GM23338 (cell line): Measurements from ENCODE around the gene CCRL2. TPM values are rescaled to one million over a fixed set of nuclear protein-coding genes. Genes with fewer than 3 reads are reported as not detected.
"Not testable (repeated sequence)": the region's sequence is repeated elsewhere in the genome, so short reads cannot be mapped to it uniquely, and the experiment has no call there.

Experiments
- ATAC-seq: fragments of 200-7000 bp; cut with Tn5 transposase; 3 replicates; pipeline ENCODE4 v1.9.1; 2020
- DNase-seq: peaks from one replicate; pipeline ENCODE4 v3.0.0-alpha.2; 2015; ENCODE audit warnings: low spot score
- H2AFZ ChIP-seq: fragments of 200-600 bp; sonication (generic); 2 replicates; pipeline ENCODE4 v1.8.0; 2016; ENCODE audit warnings: antibody characterized with exemption, mild to moderate bottlenecking, moderate library complexity
- H3F3A ChIP-seq: fragments of 200-600 bp; sonication (generic); replicated peaks from 2 replicates; pipeline ENCODE4 v1.8.0; 2017; ENCODE audit warnings: antibody characterized with exemption, mixed run types, low read depth
- H3K27ac ChIP-seq: fragments of 200-600 bp; sonication (generic); 2 replicates; pipeline ENCODE4 v1.6.1; 2016; ENCODE audit warnings: low read depth
- H3K27me3 ChIP-seq: fragments of 200-600 bp; sonication (generic); 2 replicates; pipeline ENCODE4 v1.8.0; 2016; ENCODE audit warnings: mild to moderate bottlenecking, mixed run types, moderate library complexity; ENCODE audit not compliant: insufficient read depth
- H3K36me3 ChIP-seq: fragments of 200-600 bp; sonication (generic); 2 replicates; pipeline ENCODE4 v1.8.0; 2016; ENCODE audit warnings: mild to moderate bottlenecking; ENCODE audit not compliant: insufficient read depth
- H3K4me1 ChIP-seq: fragments of 200-600 bp; sonication (generic); 2 replicates; pipeline ENCODE4 v1.8.0; 2016; ENCODE audit warnings: mild to moderate bottlenecking, moderate library complexity; ENCODE audit not compliant: insufficient read depth
- H3K4me2 ChIP-seq: fragments of 200-600 bp; sonication (generic); 2 replicates; pipeline ENCODE4 v1.7.1; 2017; ENCODE audit warnings: mixed run types
- H3K4me3 ChIP-seq: fragments of 200-600 bp; sonication (generic); 2 replicates; pipeline ENCODE4 v1.6.1; 2016; ENCODE audit warnings: mixed run types
- H3K79me2 ChIP-seq: fragments of 200-600 bp; sonication (generic); replicated peaks from 2 replicates; pipeline ENCODE4 v1.8.0; 2017; ENCODE audit warnings: mild to moderate bottlenecking; ENCODE audit not compliant: insufficient read depth
- H3K9me2 ChIP-seq: fragments of 200-600 bp; sonication (generic); 2 replicates; pipeline ENCODE4 v1.8.0; 2017; ENCODE audit not compliant: insufficient read depth
- H4K20me1 ChIP-seq: fragments of 200-600 bp; sonication (generic); replicated peaks from 2 replicates; pipeline ENCODE4 v1.8.0; 2017; ENCODE audit warnings: mild to moderate bottlenecking; ENCODE audit not compliant: insufficient read depth
- H3K27ac Mint-ChIP-seq: 2 replicates; pipeline ENCODE4 v1.8.0; 2020; ENCODE audit warnings: inconsistent platforms, mild to moderate bottlenecking, moderate library complexity, mixed read lengths
- H3K27me3 Mint-ChIP-seq: 3 replicates; pipeline ENCODE4 v1.8.0; 2022; ENCODE audit warnings: low read depth, mild to moderate bottlenecking, moderate library complexity, mixed read lengths, inconsistent platforms; ENCODE audit not compliant: insufficient read depth, poor library complexity
- H3K36me3 Mint-ChIP-seq: 3 replicates; pipeline ENCODE4 v1.8.0; 2021; ENCODE audit warnings: low read depth, mild to moderate bottlenecking, inconsistent platforms, moderate library complexity, mixed read lengths
- H3K4me1 Mint-ChIP-seq: 3 replicates; pipeline ENCODE4 v1.8.0; 2020; ENCODE audit warnings: mild to moderate bottlenecking, inconsistent platforms, mixed read lengths
- H3K4me3 Mint-ChIP-seq: 3 replicates; pipeline ENCODE4 v1.8.0; 2021; ENCODE audit warnings: moderate library complexity, mild to moderate bottlenecking, inconsistent platforms, mixed read lengths
- H3K9me3 Mint-ChIP-seq: 3 replicates; pipeline ENCODE4 v1.8.0; 2020; ENCODE audit warnings: moderate library complexity, mild to moderate bottlenecking, inconsistent platforms, mixed read lengths
- CTCF ChIP-seq, 2 experiments: fragments of 200-600 bp in 1 of 2; sonication (generic) in 1 of 2; conservative IDR thresholded peaks; 2 replicates each; pipeline versions ENCODE4 v1.5.1 to v1.6.1; 2016 to 2017; ENCODE audit warnings: antibody characterized with exemption in 2 of 2, low read depth in 2 of 2, mild to moderate bottlenecking in 2 of 2, moderate library complexity in 1 of 2
- STAT1 ChIP-seq: IDR thresholded peaks from one replicate; pipeline ENCODE4 v1.6.1; 2016; ENCODE audit warnings: antibody characterized with exemption; ENCODE audit not compliant: unreplicated experiment
- polyA plus RNA-seq: library from polyadenylated mRNA; unstranded; fragments of >200 nt; fragmentation: Nextera tagmentation; extraction: Ambion mirVana; gene quantifications from 2 replicates; pipeline ENCODE4 v1.2.1, GENCODE V29; 2016
- total RNA-seq: library from RNA; depleted of rRNA; stranded (reverse); fragments of >200 nt; shearing (Covaris generic); gene quantifications from 2 replicates; pipeline ENCODE4 v1.2.3, GENCODE V29; 2014

The CCRL2 gene
- total and polyA plus RNA-seq, 2 experiments from 2014 or later, result not detected

- H2AFZ ChIP-seq, result no peak overlapping the region
- DNase-seq, result no peak
- H3K4me3 Mint-ChIP-seq, result no peak overlapping the region
Observed at GRCh38 chr3:46423588-46423987, 16.5 kb downstream of the CCRL2 start.

GRCh38 chr3:46426476-46426875, 19.4 kb downstream of the CCRL2 start:
- H3K79me2 ChIP-seq, H3K4me2 ChIP-seq, H3K36me3 ChIP-seq, H3K27ac Mint-ChIP-seq, H3K9me2 ChIP-seq, H4K20me1 ChIP-seq, ATAC-seq, H3K4me1 ChIP-seq, H3K36me3 Mint-ChIP-seq, H3K9me3 Mint-ChIP-seq, DNase-seq, H3K4me3 ChIP-seq, H3K27me3 ChIP-seq, H3K4me3 Mint-ChIP-seq, H3K27me3 Mint-ChIP-seq, H3F3A ChIP-seq, H3K27ac ChIP-seq: not testable (repeated sequence)
- peak overlapping the region; percentile 88 for H2AFZ ChIP-seq
- peaks cover 10% of the 10 kb centered on the region; the same call in 2 of the 3 replicates for H3K4me1 Mint-ChIP-seq

More at GRCh38 chr3:46423588-46423987, 16.5 kb downstream of the CCRL2 start:
- no peak for ATAC-seq
- Histone ChIP-seq H3F3A (no peaks in the 10 kb centered on the region), H3K79me2 (no peaks in the 10 kb centered on the region), H3K4me2 (no peak overlapping the region), H3K9me2 (no peaks in the 10 kb centered on the region), H3K36me3 (no peaks in the 10 kb centered on the region), H3K27me3 (no peaks in the 10 kb centered on the region), H3K27ac (no peak overlapping the region), H3K4me1 (no peaks in the 10 kb centered on the region; the same call in 1 of the 2 replicates), H3K4me3 (no peak overlapping the region), H4K20me1 (no peaks in the 10 kb centered on the region)
- no peaks in the 10 kb centered on the region for H3K36me3 Mint-ChIP-seq
- H3K27ac Mint-ChIP-seq, result no peak overlapping the region
- TF ChIP-seq STAT1, result no peak
- H3K9me3 Mint-ChIP-seq, result no peaks in the 10 kb centered on the region
- H3K4me1 Mint-ChIP-seq, result peaks cover 10% of the 10 kb centered on the region; the same call in 2 of the 3 replicates
- H3K27me3 Mint-ChIP-seq, result no peaks in the 10 kb centered on the region

- not testable (repeated sequence) for H3K36me3 ChIP-seq, H3F3A ChIP-seq, H3K27me3 Mint-ChIP-seq, H3K27ac Mint-ChIP-seq, H3K27me3 ChIP-seq, H3K4me2 ChIP-seq, ATAC-seq, H3K79me2 ChIP-seq, H3K27ac ChIP-seq, H3K36me3 Mint-ChIP-seq, H3K9me2 ChIP-seq, H3K4me1 ChIP-seq, H3K4me3 Mint-ChIP-seq, H4K20me1 ChIP-seq, H3K4me3 ChIP-seq
- peak overlapping the region; percentile 88; the same call in 1 of the 2 replicates for H2AFZ ChIP-seq
- peak; percentile 31 for DNase-seq
- peaks cover 10% of the 10 kb centered on the region; the same call in 2 of the 3 replicates for H3K4me1 Mint-ChIP-seq
- TF ChIP-seq CTCF (conservative IDR thresholded peaks at IDR 0.05; ENCODE audit: low read depth in 2 of 2), result peak; percentile 47 to 58
- peaks cover 13% of the 10 kb centered on the region for H3K9me3 Mint-ChIP-seq
Observed at GRCh38 chr3:46427404-46427803, 20.3 kb downstream of the CCRL2 start.
